IMR-90 (cell line): ENCODE data around the gene NEDD4L. TPM values are rescaled to one million over a fixed set of nuclear protein-coding genes. Genes with fewer than 3 reads are reported as not detected.

Experiments
- ATAC-seq: fragments of 200-7000 bp; cut with Tn5 transposase; 2 replicates; pipeline ENCODE4 v1.9.1; 2020; ENCODE audit warnings: low read depth, mild to moderate bottlenecking, moderate library complexity
- BruUV-seq: library from RNA; stranded (reverse); fragments of 400-500 nt; replicated peaks from 2 replicates; lab custom pipeline; 2021; lab: Mats Ljungman, UMichigan
- CTCF ChIA-PET: fragments of 300-600 bp; formaldehyde crosslinking; extraction: SDS; loops from one replicate; lab custom pipeline; 2021; ENCODE audit warnings: antibody characterized with exemption; lab: Yijun Ruan, JAX
- POLR2A ChIA-PET: fragments of 300-600 bp; sonication (Branson Sonifier 250); formaldehyde crosslinking; loops from one replicate; lab custom pipeline; 2022; ENCODE audit warnings: antibody characterized with exemption; ENCODE audit not compliant: unreplicated experiment; lab: Charles Lee
- DNase-seq: peaks from one replicate; pipeline ENCODE4 v3.0.0; 2013
- H2AFZ ChIP-seq: replicated peaks from 2 replicates; pipeline ENCODE3; 2013; ENCODE audit warnings: low read length, mild to moderate bottlenecking; ENCODE audit not compliant: poor library complexity
- H2AK5ac ChIP-seq: 2 replicates; pipeline ENCODE4 v1.6.1; 2013; ENCODE audit warnings: low read depth, low read length, inconsistent platforms
- H2AK9ac ChIP-seq: replicated peaks from 2 replicates; pipeline ENCODE3; 2013; ENCODE audit warnings: mild to moderate bottlenecking, low read depth, low read length, moderate library complexity; ENCODE audit not compliant: poor library complexity
- H2BK120ac ChIP-seq: 2 replicates; pipeline ENCODE4 v1.6.1; 2013; ENCODE audit warnings: low read depth, low read length, inconsistent platforms
- H2BK15ac ChIP-seq: 3 replicates; pipeline ENCODE4 v1.6.1; 2013; ENCODE audit warnings: low read depth, low read length, inconsistent platforms
- H2BK20ac ChIP-seq: 2 replicates; pipeline ENCODE4 v1.6.1; 2013; ENCODE audit warnings: low read depth, mild to moderate bottlenecking, inconsistent platforms, low read length, moderate library complexity
- H2BK5ac ChIP-seq: 2 replicates; pipeline ENCODE4 v1.6.1; 2013; ENCODE audit warnings: mild to moderate bottlenecking, low read depth, low read length, inconsistent platforms; ENCODE audit not compliant: poor library complexity, severe bottlenecking
- H3K14ac ChIP-seq: replicated peaks from 2 replicates; pipeline ENCODE4 v1.6.1; 2013; ENCODE audit warnings: low read depth, low read length, inconsistent platforms
- H3K18ac ChIP-seq: 2 replicates; pipeline ENCODE4 v1.6.1; 2013; ENCODE audit warnings: low read depth, low read length, control low read depth
- H3K23ac ChIP-seq: 2 replicates; pipeline ENCODE4 v1.6.1; 2013; ENCODE audit warnings: low read depth, low read length, inconsistent platforms
- H3K27ac ChIP-seq: 2 replicates; pipeline ENCODE4 v1.5.1; 2013; ENCODE audit warnings: mild to moderate bottlenecking, control low read depth, low read length; ENCODE audit not compliant: insufficient read depth
- H3K27me3 ChIP-seq: 2 replicates; pipeline ENCODE4 v1.6.1; 2013; ENCODE audit warnings: low read length; ENCODE audit not compliant: control insufficient read depth, insufficient read depth
- H3K36me3 ChIP-seq: 2 replicates; pipeline ENCODE4 v1.6.1; 2013; ENCODE audit warnings: low read length, mixed read lengths; ENCODE audit not compliant: control insufficient read depth, insufficient read depth
- H3K4ac ChIP-seq: 2 replicates; pipeline ENCODE4 v1.6.1; 2013; ENCODE audit warnings: low read depth, low read length, inconsistent platforms
- H3K4me1 ChIP-seq: 2 replicates; pipeline ENCODE4 v1.6.1; 2013; ENCODE audit warnings: low read length, mixed read lengths; ENCODE audit not compliant: control insufficient read depth, insufficient read depth
- H3K4me2 ChIP-seq: 2 replicates; pipeline ENCODE4 v1.6.1; 2013; ENCODE audit warnings: low read depth, mild to moderate bottlenecking, control low read depth, low read length, moderate library complexity
- H3K4me3 ChIP-seq: 2 replicates; pipeline ENCODE4 v1.5.1; 2013; ENCODE audit warnings: low read depth, mild to moderate bottlenecking, control low read depth, low read length, moderate library complexity; ENCODE audit not compliant: insufficient read depth
- H3K56ac ChIP-seq: 2 replicates; pipeline ENCODE4 v1.6.1; 2013; ENCODE audit warnings: low read length, inconsistent platforms; ENCODE audit not compliant: insufficient read depth; ENCODE audit errors: extremely low read depth
- H3K79me1 ChIP-seq, 2 experiments: 2 replicates each; pipeline ENCODE4 v1.6.1; 2013; ENCODE audit warnings: low read length in 2 of 2, inconsistent platforms in 1 of 2, low read depth in 1 of 2
- H3K9ac ChIP-seq: 2 replicates; pipeline ENCODE4 v1.6.1; 2013; ENCODE audit warnings: low read depth, low read length, control low read depth
- H3K9me1 ChIP-seq: 2 replicates; pipeline ENCODE4 v1.6.1; 2013; ENCODE audit warnings: low read length, inconsistent platforms; ENCODE audit not compliant: insufficient read depth
- H3K9me3 ChIP-seq: 2 replicates; pipeline ENCODE4 v1.6.1; 2013; ENCODE audit warnings: low read length; ENCODE audit not compliant: control insufficient read depth, insufficient read depth
- H4K20me1 ChIP-seq: 2 replicates; pipeline ENCODE4 v1.6.1; 2013; ENCODE audit warnings: low read length, inconsistent platforms; ENCODE audit not compliant: insufficient read depth
- H4K5ac ChIP-seq: 2 replicates; pipeline ENCODE4 v1.6.1; 2013; ENCODE audit warnings: mild to moderate bottlenecking, low read depth, low read length, control low read depth
- H4K8ac ChIP-seq, 2 experiments: 2 replicates each; pipeline ENCODE4 v1.6.1; 2013; ENCODE audit warnings: low read depth in 2 of 2, low read length in 2 of 2, control low read depth in 1 of 2, inconsistent platforms in 1 of 2
- H4K91ac ChIP-seq: 2 replicates; pipeline ENCODE4 v1.6.1; 2013; ENCODE audit warnings: low read depth, low read length, inconsistent platforms; ENCODE audit not compliant: insufficient read depth
- CEBPB ChIP-seq: IDR thresholded peaks from 2 replicates; pipeline ENCODE4 v1.6.1; 2012; ENCODE audit warnings: low read depth, low read length, improper control_type of control experiment
- CHD1 ChIP-seq: IDR thresholded peaks from 2 replicates; pipeline ENCODE4 v1.6.1; 2012; ENCODE audit warnings: low read depth, low read length, improper control_type of control experiment
- CTCF ChIP-seq: conservative IDR thresholded peaks from 2 replicates; pipeline ENCODE4 v1.5.1; 2012; ENCODE audit warnings: mild to moderate bottlenecking, low read depth, low read length, improper control_type of control experiment
- ELK1 ChIP-seq: fragments of 150-350 bp; IDR thresholded peaks from 2 replicates; pipeline ENCODE4 v1.6.1; 2016; ENCODE audit warnings: low read depth, mild to moderate bottlenecking, low read length, moderate library complexity, borderline replicate concordance
- FOS ChIP-seq: fragments of 150-350 bp; IDR thresholded peaks from 2 replicates; pipeline ENCODE4 v1.6.1; 2016; ENCODE audit warnings: low read depth, low read length
- MAFK ChIP-seq: IDR thresholded peaks from 2 replicates; pipeline ENCODE4 v1.6.1; 2012; ENCODE audit warnings: low read depth, low read length, improper control_type of control experiment
- MXI1 ChIP-seq: IDR thresholded peaks from 2 replicates; pipeline ENCODE4 v1.6.1; 2012; ENCODE audit warnings: low read depth, mild to moderate bottlenecking, low read length, moderate library complexity, borderline replicate concordance
- NFE2L2 ChIP-seq: fragments of 150-350 bp; IDR thresholded peaks from 2 replicates; pipeline ENCODE4 v1.6.1; 2016; ENCODE audit warnings: low read depth, mild to moderate bottlenecking, low read length
- RAD21 ChIP-seq: IDR thresholded peaks from 2 replicates; pipeline ENCODE4 v1.6.1; 2012; ENCODE audit warnings: low read length, improper control_type of control experiment
- RCOR1 ChIP-seq: IDR thresholded peaks from 2 replicates; pipeline ENCODE4 v1.6.1; 2012; ENCODE audit warnings: mild to moderate bottlenecking, low read length, improper control_type of control experiment; ENCODE audit not compliant: insufficient replicate concordance
- RFX5 ChIP-seq: IDR thresholded peaks from 2 replicates; pipeline ENCODE4 v1.8.0; 2012; ENCODE audit warnings: low read depth, mild to moderate bottlenecking, low read length, moderate library complexity
- SMC3 ChIP-seq: fragments of 150-350 bp; IDR thresholded peaks from 2 replicates; pipeline ENCODE4 v1.6.1; 2016; ENCODE audit warnings: low read depth, mild to moderate bottlenecking, antibody characterized with exemption, low read length, moderate library complexity
- WGBS, 2 experiments: methylation state at CpG; one replicate each; pipeline versions ENCODE4 v1.1.5 to v1.1.7; 2013; ENCODE audit warnings: missing lambda C conversion rate in 2 of 2; ENCODE audit not compliant: insufficient read length in 1 of 2; ENCODE audit errors: extremely low coverage in 2 of 2; 5-methylcytosine and 5-hydroxymethylcytosine counted together
- dilution Hi-C: fragments of 300-500 bp; cut with HindIII; formaldehyde crosslinking; loops from one replicate; pipeline ENCODE4 v1.14.3; 2018; ENCODE audit warnings: low sequenced_read_pairs; ENCODE audit not compliant: unreplicated experiment
- in situ Hi-C: fragments of 300-500 bp; cut with MboI; formaldehyde crosslinking; loops from 3 replicates; pipeline ENCODE4 v1.14.3; 2019; ENCODE audit warnings: low sequenced_read_pairs, inconsistent platforms, mixed read lengths
- intact Hi-C: fragments of 100-400 bp; cut with micrococcal nuclease; formaldehyde crosslinking; loops from 2 replicates; pipeline ENCODE4 v1.10.0; 2022
- polyA plus RNA-seq, 3 experiments: library from polyadenylated mRNA; depleted of rRNA; stranded (reverse); fragments of >200 nt; gene quantifications; 2 replicates each; pipeline ENCODE4 v1.2.3, GENCODE V29; 2012; ENCODE audit warnings: low replicate concordance in 1 of 3
- total RNA-seq: library from RNA; depleted of rRNA; stranded (reverse); fragments of >200 nt; gene quantifications from 2 replicates; pipeline ENCODE4 v1.2.3, GENCODE V29; 2012

NEDD4L gene
- total and polyA plus RNA-seq, 2 of the 4 experiments (the other 2 are of a cell fraction) = 10.0 to 10.9 TPM

- no peak overlapping the region for H4K8ac ChIP-seq
- H2AK9ac ChIP-seq = no peak overlapping the region
- no peak overlapping the region for H2BK20ac ChIP-seq
- no peak overlapping the region for H3K4me2 ChIP-seq
- H3K4me3 ChIP-seq = no peak overlapping the region
- no TSS peak for BruUV-seq
- H3K14ac ChIP-seq = no peak overlapping the region
- dilution Hi-C loops (no loop called here), intact Hi-C loops (no loop called here), in situ Hi-C loops (no loop called here)
- H3K27ac ChIP-seq = no peak overlapping the region
- ATAC-seq (no peak), DNase-seq (no peak)
- ChIA-PET POLR2A (no interaction called here), CTCF (no interaction called here)
- no peak overlapping the region for H3K56ac ChIP-seq
- H4K5ac ChIP-seq = no peak overlapping the region
- no peak overlapping the region for H4K91ac ChIP-seq
- H3K4ac ChIP-seq = no peak overlapping the region
- H2BK120ac ChIP-seq = no peak overlapping the region
- no peak overlapping the region for H2BK5ac ChIP-seq
- H3K9me3 ChIP-seq = no peaks in the 10 kb centered on the region
- no peak overlapping the region for H2AFZ ChIP-seq
- WGBS, 2 experiments = 100% methylated on average over 1 of the region's 7 CpGs; no CpG with 5 or more reads in 1 of the 2 experiments
- no peak overlapping the region for H3K18ac ChIP-seq
- H4K20me1 ChIP-seq = no peaks in the 10 kb centered on the region
- H3K36me3 ChIP-seq = no peaks in the 10 kb centered on the region
- TF ChIP-seq RCOR1 (no peak), RFX5 (no peak), SMC3 (no peak), MAFK (no peak), CEBPB (no peak), FOS (no peak), CHD1 (no peak), MXI1 (no peak), ELK1 (no peak), RAD21 (no peak), NFE2L2 (no peak), CTCF (no peak)
- no peak overlapping the region for H3K9ac ChIP-seq
- H3K23ac ChIP-seq = no peak overlapping the region
- no peaks in the 10 kb centered on the region for H3K79me1 ChIP-seq
- H3K27me3 ChIP-seq = peaks cover 31% of the 10 kb centered on the region
- no peak overlapping the region for H2AK5ac ChIP-seq
- H3K9me1 ChIP-seq = peaks cover 7% of the 10 kb centered on the region; the same call in 1 of the 2 replicates
- H3K4me1 ChIP-seq = peaks cover 3% of the 10 kb centered on the region; the same call in 1 of the 2 replicates
- H2BK15ac ChIP-seq = no peak overlapping the region
Measured at GRCh38 chr18:58411323-58411722, 367.3 kb downstream of the NEDD4L start.
